IMR-90 (cell line): Measurements from ENCODE around the gene DDX59. TPM values are rescaled to one million over a fixed set of nuclear protein-coding genes. Genes with fewer than 3 reads are reported as not detected.

Source experiments
- ATAC-seq: fragments of 200-7000 bp; cut with Tn5 transposase; 2 replicates; pipeline ENCODE4 v1.9.1; 2020; ENCODE audit warnings: low read depth, mild to moderate bottlenecking, moderate library complexity
- BruUV-seq: library from RNA; stranded (reverse); fragments of 400-500 nt; replicated peaks from 2 replicates; lab custom pipeline; 2021; lab: Mats Ljungman, UMichigan
- CTCF ChIA-PET: fragments of 300-600 bp; formaldehyde crosslinking; extraction: SDS; loops from one replicate; lab custom pipeline; 2021; ENCODE audit warnings: antibody characterized with exemption; lab: Yijun Ruan, JAX
- POLR2A ChIA-PET: fragments of 300-600 bp; sonication (Branson Sonifier 250); formaldehyde crosslinking; loops from one replicate; lab custom pipeline; 2022; ENCODE audit warnings: antibody characterized with exemption; ENCODE audit not compliant: unreplicated experiment; lab: Charles Lee
- DNase-seq: peaks from one replicate; pipeline ENCODE4 v3.0.0; 2013
- H2AFZ ChIP-seq: replicated peaks from 2 replicates; pipeline ENCODE3; 2013; ENCODE audit warnings: low read length, mild to moderate bottlenecking; ENCODE audit not compliant: poor library complexity
- H2AK5ac ChIP-seq: 2 replicates; pipeline ENCODE4 v1.6.1; 2013; ENCODE audit warnings: low read depth, low read length, inconsistent platforms
- H2AK9ac ChIP-seq: replicated peaks from 2 replicates; pipeline ENCODE3; 2013; ENCODE audit warnings: mild to moderate bottlenecking, low read depth, low read length, moderate library complexity; ENCODE audit not compliant: poor library complexity
- H2BK120ac ChIP-seq: 2 replicates; pipeline ENCODE4 v1.6.1; 2013; ENCODE audit warnings: low read depth, low read length, inconsistent platforms
- H2BK15ac ChIP-seq: 3 replicates; pipeline ENCODE4 v1.6.1; 2013; ENCODE audit warnings: low read depth, low read length, inconsistent platforms
- H2BK20ac ChIP-seq: 2 replicates; pipeline ENCODE4 v1.6.1; 2013; ENCODE audit warnings: low read depth, mild to moderate bottlenecking, inconsistent platforms, low read length, moderate library complexity
- H2BK5ac ChIP-seq: 2 replicates; pipeline ENCODE4 v1.6.1; 2013; ENCODE audit warnings: mild to moderate bottlenecking, low read depth, low read length, inconsistent platforms; ENCODE audit not compliant: poor library complexity, severe bottlenecking
- H3K14ac ChIP-seq: replicated peaks from 2 replicates; pipeline ENCODE4 v1.6.1; 2013; ENCODE audit warnings: low read depth, low read length, inconsistent platforms
- H3K18ac ChIP-seq: 2 replicates; pipeline ENCODE4 v1.6.1; 2013; ENCODE audit warnings: low read depth, low read length, control low read depth
- H3K23ac ChIP-seq: 2 replicates; pipeline ENCODE4 v1.6.1; 2013; ENCODE audit warnings: low read depth, low read length, inconsistent platforms
- H3K27ac ChIP-seq: 2 replicates; pipeline ENCODE4 v1.5.1; 2013; ENCODE audit warnings: mild to moderate bottlenecking, control low read depth, low read length; ENCODE audit not compliant: insufficient read depth
- H3K27me3 ChIP-seq: 2 replicates; pipeline ENCODE4 v1.6.1; 2013; ENCODE audit warnings: low read length; ENCODE audit not compliant: control insufficient read depth, insufficient read depth
- H3K36me3 ChIP-seq: 2 replicates; pipeline ENCODE4 v1.6.1; 2013; ENCODE audit warnings: low read length, mixed read lengths; ENCODE audit not compliant: control insufficient read depth, insufficient read depth
- H3K4ac ChIP-seq: 2 replicates; pipeline ENCODE4 v1.6.1; 2013; ENCODE audit warnings: low read depth, low read length, inconsistent platforms
- H3K4me1 ChIP-seq: 2 replicates; pipeline ENCODE4 v1.6.1; 2013; ENCODE audit warnings: low read length, mixed read lengths; ENCODE audit not compliant: control insufficient read depth, insufficient read depth
- H3K4me2 ChIP-seq: 2 replicates; pipeline ENCODE4 v1.6.1; 2013; ENCODE audit warnings: low read depth, mild to moderate bottlenecking, control low read depth, low read length, moderate library complexity
- H3K4me3 ChIP-seq: 2 replicates; pipeline ENCODE4 v1.5.1; 2013; ENCODE audit warnings: low read depth, mild to moderate bottlenecking, control low read depth, low read length, moderate library complexity; ENCODE audit not compliant: insufficient read depth
- H3K56ac ChIP-seq: 2 replicates; pipeline ENCODE4 v1.6.1; 2013; ENCODE audit warnings: low read length, inconsistent platforms; ENCODE audit not compliant: insufficient read depth; ENCODE audit errors: extremely low read depth
- H3K79me1 ChIP-seq, 2 experiments: 2 replicates each; pipeline ENCODE4 v1.6.1; 2013; ENCODE audit warnings: low read length in 2 of 2, inconsistent platforms in 1 of 2, low read depth in 1 of 2
- H3K9ac ChIP-seq: 2 replicates; pipeline ENCODE4 v1.6.1; 2013; ENCODE audit warnings: low read depth, low read length, control low read depth
- H3K9me1 ChIP-seq: 2 replicates; pipeline ENCODE4 v1.6.1; 2013; ENCODE audit warnings: low read length, inconsistent platforms; ENCODE audit not compliant: insufficient read depth
- H3K9me3 ChIP-seq: 2 replicates; pipeline ENCODE4 v1.6.1; 2013; ENCODE audit warnings: low read length; ENCODE audit not compliant: control insufficient read depth, insufficient read depth
- H4K20me1 ChIP-seq: 2 replicates; pipeline ENCODE4 v1.6.1; 2013; ENCODE audit warnings: low read length, inconsistent platforms; ENCODE audit not compliant: insufficient read depth
- H4K5ac ChIP-seq: 2 replicates; pipeline ENCODE4 v1.6.1; 2013; ENCODE audit warnings: mild to moderate bottlenecking, low read depth, low read length, control low read depth
- H4K8ac ChIP-seq, 2 experiments: 2 replicates each; pipeline ENCODE4 v1.6.1; 2013; ENCODE audit warnings: low read depth in 2 of 2, low read length in 2 of 2, control low read depth in 1 of 2, inconsistent platforms in 1 of 2
- H4K91ac ChIP-seq: 2 replicates; pipeline ENCODE4 v1.6.1; 2013; ENCODE audit warnings: low read depth, low read length, inconsistent platforms; ENCODE audit not compliant: insufficient read depth
- MXI1 ChIP-seq: IDR thresholded peaks from 2 replicates; pipeline ENCODE4 v1.6.1; 2012; ENCODE audit warnings: low read depth, mild to moderate bottlenecking, low read length, moderate library complexity, borderline replicate concordance
- WGBS, 2 experiments: methylation state at CpG; one replicate each; pipeline versions ENCODE4 v1.1.5 to v1.1.7; 2013; ENCODE audit warnings: missing lambda C conversion rate in 2 of 2; ENCODE audit not compliant: insufficient read length in 1 of 2; ENCODE audit errors: extremely low coverage in 2 of 2; 5-methylcytosine and 5-hydroxymethylcytosine counted together
- dilution Hi-C: fragments of 300-500 bp; cut with HindIII; formaldehyde crosslinking; loops from one replicate; pipeline ENCODE4 v1.14.3; 2018; ENCODE audit warnings: low sequenced_read_pairs; ENCODE audit not compliant: unreplicated experiment
- in situ Hi-C: fragments of 300-500 bp; cut with MboI; formaldehyde crosslinking; loops from 3 replicates; pipeline ENCODE4 v1.14.3; 2019; ENCODE audit warnings: low sequenced_read_pairs, inconsistent platforms, mixed read lengths
- intact Hi-C: fragments of 100-400 bp; cut with micrococcal nuclease; formaldehyde crosslinking; loops from 2 replicates; pipeline ENCODE4 v1.10.0; 2022
- polyA plus RNA-seq, 3 experiments: library from polyadenylated mRNA; depleted of rRNA; stranded (reverse); fragments of >200 nt; gene quantifications; 2 replicates each; pipeline ENCODE4 v1.2.3, GENCODE V29; 2012; ENCODE audit warnings: low replicate concordance in 1 of 3
- total RNA-seq: library from RNA; depleted of rRNA; stranded (reverse); fragments of >200 nt; gene quantifications from 2 replicates; pipeline ENCODE4 v1.2.3, GENCODE V29; 2012

The DDX59 gene
- total and polyA plus RNA-seq, 2 of the 4 experiments (the other 2 are of a cell fraction), result 8.6 to 9.1 TPM

DNA sequence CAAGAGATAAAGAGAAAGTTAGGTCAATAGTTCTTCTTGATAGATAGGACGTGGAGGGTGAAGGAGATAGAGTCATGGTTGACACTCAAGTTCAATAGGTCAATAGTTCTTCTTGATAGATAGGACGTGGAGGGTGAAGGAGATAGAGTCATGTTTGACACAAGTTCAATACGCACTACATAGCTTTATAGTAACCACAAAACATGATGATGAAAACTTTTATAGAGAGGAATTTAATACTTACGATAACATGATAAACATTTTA, 5.8 kb upstream of the DDX59 start:
- in situ Hi-C loops, result no loop called here
- Histone ChIP-seq H2BK15ac (no peak overlapping the region), H3K27me3 (no peaks in the 10 kb centered on the region), H3K23ac (no peak overlapping the region), H2AFZ (no peak overlapping the region), H2BK20ac (no peak overlapping the region), H3K79me1 (peaks cover 0 to 6% of the 10 kb centered on the region in 2 experiments; a peak in 2 of 4 replicates), H3K9me1 (no peaks in the 10 kb centered on the region), H2BK5ac (no peak overlapping the region), H3K9me3 (no peaks in the 10 kb centered on the region), H4K8ac (no peak overlapping the region), H2BK120ac (no peak overlapping the region), H3K14ac (no peak overlapping the region), H3K4me3 (no peak overlapping the region), H3K4me1 (peaks cover 3% of the 10 kb centered on the region; the same call in 1 of the 2 replicates), H3K18ac (no peak overlapping the region), H3K4me2 (no peak overlapping the region), H3K36me3 (no peaks in the 10 kb centered on the region), H2AK5ac (no peak overlapping the region), H3K9ac (no peak overlapping the region), H4K20me1 (no peaks in the 10 kb centered on the region), H3K27ac (no peak overlapping the region), H3K4ac (no peak overlapping the region), H4K91ac (no peak overlapping the region), H3K56ac (no peak overlapping the region), H2AK9ac (no peak overlapping the region), H4K5ac (no peak overlapping the region)
- POLR2A ChIA-PET, result no interaction called here
- TF ChIP-seq MXI1, result no peak
- ATAC-seq (no peak), DNase-seq (no peak)
- intact Hi-C loops, result no loop called here
- CTCF ChIA-PET, result no interaction called here
- BruUV-seq, result no TSS peak
- WGBS, 2 experiments, result 33% methylated on average over 1 of the region's 4 CpGs; no CpG with 5 or more reads in 1 of the 2 experiments
- dilution Hi-C loops, result no loop called here
